Body of pancreas (tissue), 4 donors: Measurements from ENCODE around the gene COL13A1. TPM values are rescaled to one million over a fixed set of nuclear protein-coding genes. Genes with fewer than 3 reads are reported as not detected.

Experiments used
- ATAC-seq: fragments of 150-250 bp; one replicate; pipeline ENCODE4 v1.9.1; 2016
- DNase-seq, 4 donors: peaks; one replicate each; pipeline ENCODE4 v3.0.0-alpha.2; 2019
- H3K27ac ChIP-seq, 4 donors: fragments of 200-600 bp; sonication (generic); 1 replicate in 3 of 4; 2 replicates in 1 of 4; pipeline versions ENCODE4 v1.5.1 to v1.6.1; 2016 to 2019; ENCODE audit warnings: mild to moderate bottlenecking in 1 of 4, mixed read lengths in 1 of 4, moderate library complexity in 1 of 4
- H3K27me3 ChIP-seq, 2 donors: fragments of 200-600 bp; sonication (generic); one replicate each; pipeline ENCODE4 v1.6.0; 2016; ENCODE audit warnings: mild to moderate bottlenecking in 1 of 2
- H3K36me3 ChIP-seq, 2 donors: fragments of 200-600 bp; sonication (generic); replicated peaks in 1 of 2; 2 replicates each; pipeline ENCODE4 v1.5.1; 2016; ENCODE audit warnings: low read depth in 2 of 2; ENCODE audit not compliant: insufficient read depth in 1 of 2
- H3K4me1 ChIP-seq: fragments of 200-600 bp; sonication (generic); one replicate; pipeline ENCODE4 v1.6.0; 2016
- H3K4me3 ChIP-seq, 2 donors: fragments of 200-600 bp; sonication (generic); 1 replicate in 1 of 2; 2 replicates in 1 of 2; pipeline ENCODE4 v1.5.1; 2016 to 2019
- H3K9me3 ChIP-seq, 3 donors: fragments of 200-600 bp; sonication (generic); 1 replicate in 2 of 3; 2 replicates in 1 of 3; pipeline ENCODE4 v1.5.1; 2016
- CTCF ChIP-seq, 7 experiments: fragments of 450-650 bp in 4 of 7; fragments of 200-600 bp in 3 of 7; sonication (generic) in 3 of 7; IDR thresholded peaks; one replicate each; pipeline ENCODE4 v1.5.1; 2016 to 2019; ENCODE audit warnings: antibody characterized with exemption in 7 of 7
- POLR2A ChIP-seq, 3 donors: fragments of 450-650 bp; IDR thresholded peaks; one replicate each; pipeline ENCODE4 v1.6.1; 2016; ENCODE audit warnings: antibody characterized with exemption in 3 of 3, mild to moderate bottlenecking in 2 of 3
- WGBS, 2 donors: methylation state at CpG; one replicate each; pipeline ENCODE4 v1.1.5; 2017; 5-methylcytosine and 5-hydroxymethylcytosine counted together
- intact Hi-C: fragments of 100-400 bp; cut with DNase I; formaldehyde crosslinking; loops from one replicate; pipeline ENCODE4 v1.15.1; 2023
- total RNA-seq, 2 donors: library from RNA; depleted of rRNA; stranded (reverse); fragments of >200 nt; gene quantifications; one replicate each; pipeline ENCODE4 v1.1.0, GENCODE V29; 2016

Gene COL13A1
- total RNA-seq, 2 donors from 2014 or later, result 2.3 TPM; not detected in 1

- Histone ChIP-seq H3K27ac (peak overlapping the region in 1 of 4 donors; percentile 8), H3K27me3 (no peaks in the 10 kb centered on the region), H3K36me3 (no peaks in the 10 kb centered on the region), H3K9me3 (no peaks in the 10 kb centered on the region), H3K4me3 (no peak overlapping the region), H3K4me1 (peaks cover 12% of the 10 kb centered on the region)
- ATAC-seq (no peak), DNase-seq (no peak)
- intact Hi-C loops, result no loop called here
- WGBS, 2 donors, result 55 to 100% methylated on average over 2 of the region's 2 CpGs
- no peak for TF ChIP-seq CTCF (IDR thresholded peaks at IDR 0.05)
- TF ChIP-seq POLR2A (IDR thresholded peaks at IDR 0.05), result no peak
These were observed 12.5 kb downstream of the COL13A1 start for GRCh38 chr10:69814251-69814650.

DNA sequence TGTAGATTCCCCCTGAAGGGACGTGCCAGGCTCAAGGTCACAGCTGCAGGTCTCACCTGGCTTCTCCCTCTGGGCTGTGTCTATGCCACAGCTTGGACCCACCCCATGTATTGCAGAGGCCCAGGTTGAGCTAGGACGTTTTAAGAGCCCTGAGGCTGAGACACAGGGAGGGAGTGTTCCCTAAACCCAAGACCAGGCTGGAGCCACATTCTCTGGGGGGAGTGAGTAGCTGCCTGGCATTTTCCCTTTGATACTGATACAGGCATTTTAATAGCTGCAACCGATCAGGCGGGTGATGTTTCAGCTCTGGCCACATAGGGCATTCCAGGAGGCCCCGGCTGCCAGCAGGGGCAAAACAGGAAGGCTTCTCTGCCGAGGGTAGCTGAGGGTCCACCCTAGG is 13.4 kb downstream of the COL13A1 start:
- WGBS, 2 donors, result 50 to 75% methylated on average over 4 to 6 of the region's 6 CpGs
- TF ChIP-seq POLR2A (IDR thresholded peaks at IDR 0.05) (no peak), CTCF (IDR thresholded peaks at IDR 0.05) (no peak)

DNA sequence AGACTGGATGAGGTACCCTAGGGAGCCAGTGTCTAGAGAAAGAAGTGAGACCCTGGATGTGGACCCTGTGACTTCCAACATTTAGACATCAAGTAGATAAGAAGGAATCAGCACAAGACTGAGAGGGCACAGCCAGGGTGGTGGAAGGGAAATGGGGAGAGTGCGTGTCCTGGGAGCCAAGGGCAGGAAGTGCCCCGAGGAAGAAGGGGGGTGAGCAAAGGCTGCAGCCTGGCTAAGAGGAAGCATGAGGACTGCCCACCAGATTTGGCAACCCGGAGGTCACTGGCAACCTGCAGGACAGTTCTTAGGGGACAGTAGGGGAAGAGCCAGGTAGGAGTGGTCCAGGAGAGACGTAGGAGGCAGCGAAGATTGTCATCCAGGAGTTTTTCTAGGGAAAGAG is 14.8 kb downstream of the COL13A1 start:
- ATAC-seq, result no peak
- no peak overlapping the region for H3K27ac ChIP-seq
- no peaks in the 10 kb centered on the region for H3K27me3 ChIP-seq
- 60 to 66% methylated on average over 5 of the region's 5 CpGs for WGBS, 2 donors
- no peak for DNase-seq
- H3K9me3 ChIP-seq, result no peaks in the 10 kb centered on the region
- peaks cover 12% of the 10 kb centered on the region for H3K4me1 ChIP-seq
- intact Hi-C loops, result no loop called here
- no peaks in the 10 kb centered on the region for H3K36me3 ChIP-seq
- no peak for TF ChIP-seq POLR2A (IDR thresholded peaks at IDR 0.05)
- no peak for TF ChIP-seq CTCF (IDR thresholded peaks at IDR 0.05)
- no peak overlapping the region for H3K4me3 ChIP-seq

More for the DNA sequence above, 13.4 kb downstream of the COL13A1 start:
- ATAC-seq, result peak; percentile 41
- Histone ChIP-seq H3K36me3 (no peaks in the 10 kb centered on the region), H3K4me1 (peaks cover 12% of the 10 kb centered on the region), H3K27me3 (no peaks in the 10 kb centered on the region), H3K27ac (peak overlapping the region in 3 of 4 donors; percentile 8 to 42 (median 12)), H3K9me3 (no peaks in the 10 kb centered on the region), H3K4me3 (no peak overlapping the region)
- peak in 1 of 4 donors; percentile 13 for DNase-seq
- intact Hi-C loops, result no loop called here

- Histone ChIP-seq H3K36me3 (no peaks in the 10 kb centered on the region), H3K4me1 (peaks cover 12% of the 10 kb centered on the region), H3K27me3 (no peaks in the 10 kb centered on the region), H3K4me3 (no peak overlapping the region), H3K27ac (no peak overlapping the region), H3K9me3 (no peaks in the 10 kb centered on the region)
- intact Hi-C loops, result no loop called here
- 35 to 54% methylated on average over 11 of the region's 11 CpGs for WGBS, 2 donors
- no peak for TF ChIP-seq POLR2A (IDR thresholded peaks at IDR 0.05)
- no peak for TF ChIP-seq CTCF (IDR thresholded peaks at IDR 0.05)
- no peak for ATAC-seq
- no peak for DNase-seq
These were observed 15.4 kb downstream of the COL13A1 start for GRCh38 chr10:69817078-69817581.

DNA sequence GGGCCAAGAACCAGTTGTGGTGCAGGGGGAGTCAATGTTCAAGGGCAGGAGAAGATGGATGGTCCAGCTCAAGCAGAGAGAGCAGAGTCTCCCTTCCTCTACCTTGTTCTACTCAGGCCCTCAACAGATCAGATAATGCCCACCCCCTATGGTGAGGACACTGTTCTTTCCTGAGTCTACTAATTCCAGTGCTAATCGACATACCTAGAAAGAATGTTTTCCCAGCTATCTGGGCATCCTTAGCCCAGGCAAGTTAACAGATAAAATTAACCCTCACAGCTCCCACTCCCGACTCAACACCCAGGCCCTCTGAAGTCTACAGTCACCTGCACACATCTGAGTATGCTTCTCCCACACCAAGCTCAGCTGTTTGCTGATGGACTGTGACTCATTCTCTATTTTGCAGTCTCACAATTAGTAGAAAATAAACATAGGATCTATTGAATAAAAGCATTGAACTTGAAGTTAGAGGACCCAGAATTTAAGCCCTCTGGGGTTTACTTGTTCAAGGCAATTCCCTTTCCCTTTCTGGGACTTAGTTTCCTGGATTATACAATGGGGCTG is 17.1 kb downstream of the COL13A1 start:
- Histone ChIP-seq H3K9me3 (no peaks in the 10 kb centered on the region), H3K27me3 (no peaks in the 10 kb centered on the region), H3K27ac (no peak overlapping the region), H3K4me3 (no peak overlapping the region), H3K36me3 (no peaks in the 10 kb centered on the region), H3K4me1 (peaks cover 12% of the 10 kb centered on the region)
- no peak for ATAC-seq
- WGBS, 2 donors, result 84 to 90% methylated on average over 2 of the region's 2 CpGs
- no peak for DNase-seq
- TF ChIP-seq POLR2A (IDR thresholded peaks at IDR 0.05) (no peak), CTCF (IDR thresholded peaks at IDR 0.05) (no peak)
- intact Hi-C loops, result no loop called here
